Parathyroid adenoma (tissue), 2 donors: ENCODE data around the gene BTNL8.
A peak's percentile ranks its signal among the peaks of the same experiment; 100 is the strongest.

ENCODE experiments used
- H2AFZ ChIP-seq: fragments of 300-600 bp; sonication (generic); one replicate; pipeline ENCODE4 v1.7.0; 2017; ENCODE audit warnings: antibody characterized with exemption, mild to moderate bottlenecking
- H3K27ac ChIP-seq: fragments of 300-600 bp; sonication (generic); one replicate; pipeline ENCODE4 v1.7.0; 2017
- H3K27me3 ChIP-seq: fragments of 300-600 bp; sonication (generic); one replicate; pipeline ENCODE4 v1.7.0; 2017; ENCODE audit warnings: low read length; ENCODE audit not compliant: control insufficient read depth, insufficient read depth
- H3K36me3 ChIP-seq: fragments of 300-600 bp; sonication (generic); one replicate; pipeline ENCODE4 v1.7.0; 2017; ENCODE audit warnings: low read length; ENCODE audit not compliant: control insufficient read depth, insufficient read depth
- H3K4me1 ChIP-seq: fragments of 300-600 bp; sonication (generic); one replicate; pipeline ENCODE4 v1.7.0; 2017; ENCODE audit warnings: control low read depth
- H3K4me2 ChIP-seq: fragments of 300-600 bp; sonication (generic); one replicate; pipeline ENCODE4 v1.7.0; 2017; ENCODE audit warnings: low read length
- H3K4me3 ChIP-seq: fragments of 300-600 bp; sonication (generic); one replicate; pipeline ENCODE4 v1.7.0; 2017; ENCODE audit warnings: low read depth, low read length
- H3K79me2 ChIP-seq: fragments of 300-600 bp; sonication (generic); one replicate; pipeline ENCODE4 v1.7.0; 2017; ENCODE audit warnings: control low read depth
- H3K9ac ChIP-seq: fragments of 300-600 bp; sonication (generic); one replicate; pipeline ENCODE4 v1.7.0; 2017; ENCODE audit warnings: mild to moderate bottlenecking
- H3K9me3 ChIP-seq: fragments of 300-600 bp; sonication (generic); one replicate; pipeline ENCODE4 v1.7.0; 2017; ENCODE audit warnings: low read length; ENCODE audit not compliant: control insufficient read depth
- TF ChIP-seq, protein P1 (sequence below): fragments of 300-600 bp; sonication (generic); IDR thresholded peaks from one replicate; pipeline ENCODE4 v1.7.0; 2017; ENCODE audit warnings: antibody characterized with exemption, mild to moderate bottlenecking
- donor health status: primary hyperparathyroidism.

BTNL8 gene

DNA sequence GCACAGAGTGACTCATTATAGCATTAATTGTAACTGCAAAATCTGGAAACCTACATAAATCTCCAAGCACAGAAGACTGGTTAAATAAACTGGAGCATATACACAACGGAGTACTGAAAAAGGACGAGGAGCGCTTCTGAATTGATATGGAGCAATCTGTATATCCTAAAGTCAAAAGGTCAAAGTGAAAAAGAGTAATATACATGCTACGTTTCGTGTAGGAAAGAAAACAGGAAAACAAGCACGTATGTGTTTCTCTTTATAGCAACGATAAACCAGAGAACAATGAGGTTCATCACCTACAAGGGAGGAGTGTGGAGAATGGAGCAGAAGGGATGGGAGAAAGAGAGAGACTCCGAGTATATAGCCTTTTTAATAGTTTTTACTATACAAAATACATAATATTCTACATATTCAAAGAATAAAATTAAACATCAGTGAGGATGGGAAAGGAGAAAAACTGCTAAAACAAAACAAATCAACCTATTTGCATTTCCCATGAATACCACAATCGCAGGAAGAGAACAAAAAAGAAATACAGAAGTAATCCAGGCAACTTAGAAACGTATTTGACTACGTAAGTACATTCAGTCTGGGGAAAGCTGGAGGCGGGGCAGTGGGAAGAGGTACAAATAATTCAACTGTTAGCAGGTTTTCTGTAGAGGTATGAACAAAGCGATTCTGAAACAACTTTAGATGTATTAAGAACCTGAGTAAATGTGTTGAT, 45.7 kb upstream of the BTNL8 start:
- TF ChIP-seq, protein P1, sequence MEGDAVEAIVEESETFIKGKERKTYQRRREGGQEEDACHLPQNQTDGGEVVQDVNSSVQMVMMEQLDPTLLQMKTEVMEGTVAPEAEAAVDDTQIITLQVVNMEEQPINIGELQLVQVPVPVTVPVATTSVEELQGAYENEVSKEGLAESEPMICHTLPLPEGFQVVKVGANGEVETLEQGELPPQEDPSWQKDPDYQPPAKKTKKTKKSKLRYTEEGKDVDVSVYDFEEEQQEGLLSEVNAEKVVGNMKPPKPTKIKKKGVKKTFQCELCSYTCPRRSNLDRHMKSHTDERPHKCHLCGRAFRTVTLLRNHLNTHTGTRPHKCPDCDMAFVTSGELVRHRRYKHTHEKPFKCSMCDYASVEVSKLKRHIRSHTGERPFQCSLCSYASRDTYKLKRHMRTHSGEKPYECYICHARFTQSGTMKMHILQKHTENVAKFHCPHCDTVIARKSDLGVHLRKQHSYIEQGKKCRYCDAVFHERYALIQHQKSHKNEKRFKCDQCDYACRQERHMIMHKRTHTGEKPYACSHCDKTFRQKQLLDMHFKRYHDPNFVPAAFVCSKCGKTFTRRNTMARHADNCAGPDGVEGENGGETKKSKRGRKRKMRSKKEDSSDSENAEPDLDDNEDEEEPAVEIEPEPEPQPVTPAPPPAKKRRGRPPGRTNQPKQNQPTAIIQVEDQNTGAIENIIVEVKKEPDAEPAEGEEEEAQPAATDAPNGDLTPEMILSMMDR, result no peak
- no peaks in the 10 kb centered on the region for H3K4me1 ChIP-seq
- H3K36me3 ChIP-seq, result peaks cover 9% of the 10 kb centered on the region
- no peak overlapping the region for H2AFZ ChIP-seq
- peaks cover 13% of the 10 kb centered on the region for H3K79me2 ChIP-seq
- no peaks in the 10 kb centered on the region for H3K27me3 ChIP-seq
- H3K9ac ChIP-seq, result no peak overlapping the region
- H3K27ac ChIP-seq, result no peak overlapping the region
- peaks cover 5% of the 10 kb centered on the region for H3K9me3 ChIP-seq
- no peak overlapping the region for H3K4me2 ChIP-seq
- H3K4me3 ChIP-seq, result no peak overlapping the region

DNA sequence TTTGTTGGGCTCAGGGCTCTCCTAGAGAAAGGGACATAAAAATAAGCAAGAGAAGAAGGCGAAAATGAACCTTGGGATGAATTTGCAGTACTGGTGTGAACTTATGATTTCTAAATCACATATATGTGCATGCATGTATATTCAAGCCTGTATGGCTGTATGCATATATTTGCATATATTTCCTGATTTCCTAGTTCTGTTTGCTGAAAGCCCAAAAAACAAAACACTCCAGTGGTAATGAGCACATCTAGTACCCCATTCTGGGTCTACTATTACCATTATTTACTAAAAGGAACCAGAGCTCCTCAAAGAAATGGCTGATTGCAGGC, 45.1 kb upstream of the BTNL8 start:
- no peak overlapping the region for H3K4me2 ChIP-seq
- H3K36me3 ChIP-seq, result peaks cover 9% of the 10 kb centered on the region
- H3K9me3 ChIP-seq, result peaks cover 5% of the 10 kb centered on the region
- no peak overlapping the region for H3K27ac ChIP-seq
- no peak overlapping the region for H2AFZ ChIP-seq
- TF ChIP-seq, protein P1, result no peak
- no peak overlapping the region for H3K4me3 ChIP-seq
- H3K79me2 ChIP-seq, result peaks cover 15% of the 10 kb centered on the region
- H3K4me1 ChIP-seq, result no peaks in the 10 kb centered on the region
- no peak overlapping the region for H3K9ac ChIP-seq
- H3K27me3 ChIP-seq, result no peaks in the 10 kb centered on the region

DNA sequence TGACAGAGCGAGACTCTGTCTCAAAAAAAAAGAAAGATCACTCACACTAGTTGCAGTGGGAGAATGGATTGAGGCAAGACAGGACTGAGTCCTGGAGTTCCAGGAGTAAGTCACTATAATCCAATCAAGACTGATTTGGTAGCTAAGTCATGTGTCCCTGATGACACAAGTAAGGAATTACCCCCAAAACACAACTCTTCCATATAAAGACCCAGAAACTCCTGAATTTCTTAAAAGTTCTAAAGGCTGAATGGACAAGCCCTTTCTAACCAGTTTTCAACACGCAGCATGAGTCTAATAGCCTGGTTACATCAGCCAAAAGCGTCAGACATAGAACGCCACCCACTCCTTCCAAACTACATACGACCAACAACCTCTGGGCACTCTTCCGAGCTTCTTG, 40.4 kb upstream of the BTNL8 start:
- Histone ChIP-seq H3K36me3 (no peaks in the 10 kb centered on the region), H2AFZ (no peak overlapping the region), H3K9me3 (no peaks in the 10 kb centered on the region), H3K27me3 (no peaks in the 10 kb centered on the region), H3K4me1 (no peaks in the 10 kb centered on the region), H3K27ac (no peak overlapping the region), H3K4me2 (no peak overlapping the region), H3K4me3 (no peak overlapping the region), H3K79me2 (peaks cover 13% of the 10 kb centered on the region), H3K9ac (no peak overlapping the region)
- TF ChIP-seq, protein P1, result no peak

DNA sequence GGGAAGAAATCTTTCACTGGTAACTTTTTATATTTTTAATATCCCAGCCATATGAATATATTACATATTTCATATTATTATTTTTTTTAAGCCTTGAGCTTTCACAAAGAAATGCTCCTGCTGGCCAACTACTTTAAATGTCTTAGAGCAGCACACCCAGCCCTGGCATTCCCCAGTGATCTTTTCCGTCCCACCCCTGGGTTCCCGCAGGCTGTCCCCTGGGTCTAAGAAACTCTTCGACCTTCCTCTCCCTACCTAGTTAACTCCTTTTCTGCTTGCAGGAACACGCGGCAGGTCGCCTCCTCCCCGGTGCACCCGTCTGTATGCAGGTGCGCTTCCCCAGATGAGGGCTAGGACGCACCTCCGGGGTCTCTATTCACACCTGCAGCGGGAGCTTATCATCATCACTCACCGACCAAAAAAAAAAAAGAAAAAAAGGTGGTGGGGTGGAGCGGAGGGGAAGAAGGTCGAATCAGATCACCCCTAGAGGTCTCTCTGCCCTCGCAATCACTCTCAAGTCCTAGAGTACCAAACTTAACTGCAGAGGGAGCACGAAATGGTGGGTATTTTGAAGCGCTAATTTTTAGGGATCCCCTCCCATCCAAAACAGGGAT, 38.6 kb upstream of the BTNL8 start:
- Histone ChIP-seq H3K27me3 (no peaks in the 10 kb centered on the region), H3K27ac (peak overlapping the region; percentile 88), H3K4me3 (peak overlapping the region; percentile 76), H2AFZ (peak overlapping the region; percentile 97), H3K4me1 (no peaks in the 10 kb centered on the region), H3K9me3 (no peaks in the 10 kb centered on the region), H3K4me2 (peak overlapping the region; percentile 97), H3K79me2 (peaks cover 9% of the 10 kb centered on the region), H3K36me3 (no peaks in the 10 kb centered on the region), H3K9ac (peak overlapping the region; percentile 70)
- TF ChIP-seq, protein P1, result no peak
